ENCODE measurements around the gene PLBD1. TPM values are rescaled to one million over a fixed set of nuclear protein-coding genes. Genes with fewer than 3 reads are reported as not detected.

Gene PLBD1
- total RNA-seq, 1 donor from 2014 or later: 106 TPM

GRCh38 chr12:14545144-14546124 is 22.2 kb downstream of the PLBD1 start:
- Histone ChIP-seq H3K4me1 (no peaks in the 10 kb centered on the region), H3K36me3 (no peaks in the 10 kb centered on the region), H3K9me3 (no peaks in the 10 kb centered on the region), H3K4me3 (no peak overlapping the region), H3K27me3 (ENCODE audit: low read depth) (no peaks in the 10 kb centered on the region), H3K27ac (no peak overlapping the region)
- TF ChIP-seq, protein P1, sequence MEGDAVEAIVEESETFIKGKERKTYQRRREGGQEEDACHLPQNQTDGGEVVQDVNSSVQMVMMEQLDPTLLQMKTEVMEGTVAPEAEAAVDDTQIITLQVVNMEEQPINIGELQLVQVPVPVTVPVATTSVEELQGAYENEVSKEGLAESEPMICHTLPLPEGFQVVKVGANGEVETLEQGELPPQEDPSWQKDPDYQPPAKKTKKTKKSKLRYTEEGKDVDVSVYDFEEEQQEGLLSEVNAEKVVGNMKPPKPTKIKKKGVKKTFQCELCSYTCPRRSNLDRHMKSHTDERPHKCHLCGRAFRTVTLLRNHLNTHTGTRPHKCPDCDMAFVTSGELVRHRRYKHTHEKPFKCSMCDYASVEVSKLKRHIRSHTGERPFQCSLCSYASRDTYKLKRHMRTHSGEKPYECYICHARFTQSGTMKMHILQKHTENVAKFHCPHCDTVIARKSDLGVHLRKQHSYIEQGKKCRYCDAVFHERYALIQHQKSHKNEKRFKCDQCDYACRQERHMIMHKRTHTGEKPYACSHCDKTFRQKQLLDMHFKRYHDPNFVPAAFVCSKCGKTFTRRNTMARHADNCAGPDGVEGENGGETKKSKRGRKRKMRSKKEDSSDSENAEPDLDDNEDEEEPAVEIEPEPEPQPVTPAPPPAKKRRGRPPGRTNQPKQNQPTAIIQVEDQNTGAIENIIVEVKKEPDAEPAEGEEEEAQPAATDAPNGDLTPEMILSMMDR (IDR thresholded peaks at IDR 0.05): no peak
- DNase-seq (no peak), ATAC-seq (no peak)
- intact Hi-C loops (cut with DNase I): no loop called here

DNA sequence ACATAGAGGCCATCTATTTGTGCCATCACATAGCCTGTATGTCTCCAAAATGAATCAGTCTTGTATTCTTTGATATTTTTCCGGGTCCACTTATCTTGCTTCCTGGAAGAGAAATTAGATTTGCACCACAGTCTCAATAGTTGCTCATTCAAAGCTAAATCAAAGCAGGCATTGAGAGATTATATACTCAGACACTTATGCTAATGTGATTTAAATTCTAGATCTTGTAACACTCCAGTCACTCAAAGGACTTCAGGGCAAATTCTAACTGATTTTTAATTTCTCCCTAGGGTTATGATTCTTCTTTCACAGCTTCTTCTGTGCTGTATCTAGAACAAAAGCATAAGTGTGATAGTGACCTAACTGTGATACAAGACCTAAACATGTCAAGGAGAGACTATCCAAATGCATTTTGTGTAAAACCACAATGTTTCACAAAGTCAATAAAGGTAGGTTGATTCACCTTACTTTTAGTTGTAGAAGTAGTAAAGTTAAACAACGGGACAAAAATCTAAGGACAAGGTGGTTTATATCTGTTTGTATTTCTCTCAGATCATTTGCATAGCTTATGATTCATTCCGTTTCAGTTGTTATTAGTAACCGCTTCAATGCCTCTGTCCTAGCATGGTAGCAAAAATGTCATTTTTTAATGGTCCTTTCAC is 26.8 kb downstream of the PLBD1 start:
- H3K9me3 ChIP-seq: no peaks in the 10 kb centered on the region
- intact Hi-C loops (cut with DNase I): no loop called here
- H3K4me1 ChIP-seq: no peaks in the 10 kb centered on the region
- no peak overlapping the region for H3K27ac ChIP-seq
- ATAC-seq: no peak
- no peak overlapping the region for H3K4me3 ChIP-seq
- H3K36me3 ChIP-seq: peaks cover 4% of the 10 kb centered on the region
- no peak for DNase-seq
- TF ChIP-seq, protein P1 (IDR thresholded peaks at IDR 0.05): no peak
- H3K27me3 ChIP-seq (ENCODE audit: low read depth): no peaks in the 10 kb centered on the region

DNA sequence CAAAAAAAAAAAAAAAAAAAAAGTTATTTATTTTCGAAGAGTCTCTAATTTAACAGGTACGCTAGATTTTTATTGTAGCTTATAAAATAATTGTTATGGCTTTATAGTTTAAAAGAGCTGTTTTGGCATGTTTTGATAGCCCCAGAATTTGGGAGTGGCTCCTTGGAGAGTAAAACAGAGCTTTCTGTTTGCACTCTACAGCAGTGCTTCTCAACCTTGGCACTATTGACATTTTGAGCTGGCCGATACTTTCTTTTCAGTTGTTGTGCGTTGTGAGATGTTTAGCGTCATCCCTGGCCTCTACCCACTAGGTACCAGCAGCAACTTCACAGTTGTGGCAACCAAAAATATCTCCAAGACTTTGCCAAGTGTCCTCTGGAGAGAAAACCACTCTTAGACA is 30.6 kb downstream of the PLBD1 start:
- Histone ChIP-seq H3K27ac (no peak overlapping the region), H3K4me3 (no peak overlapping the region), H3K27me3 (ENCODE audit: low read depth) (no peaks in the 10 kb centered on the region), H3K36me3 (peaks cover 13% of the 10 kb centered on the region), H3K9me3 (no peaks in the 10 kb centered on the region), H3K4me1 (no peaks in the 10 kb centered on the region)
- TF ChIP-seq, protein P1 (IDR thresholded peaks at IDR 0.05): no peak
- DNase-seq (no peak), ATAC-seq (no peak)
- intact Hi-C loops (cut with DNase I): no loop called here

- intact Hi-C loops (cut with DNase I): no loop called here
- ATAC-seq: no peak
- TF ChIP-seq, protein P1 (IDR thresholded peaks at IDR 0.05): no peak
- Histone ChIP-seq H3K9me3 (no peaks in the 10 kb centered on the region), H3K36me3 (peaks cover 10% of the 10 kb centered on the region), H3K4me1 (no peaks in the 10 kb centered on the region), H3K4me3 (no peak overlapping the region), H3K27me3 (ENCODE audit: low read depth) (no peaks in the 10 kb centered on the region), H3K27ac (no peak overlapping the region)
- no peak for DNase-seq
Observed at GRCh38 chr12:14532152-14532551, 35.5 kb downstream of the PLBD1 start.

DNA sequence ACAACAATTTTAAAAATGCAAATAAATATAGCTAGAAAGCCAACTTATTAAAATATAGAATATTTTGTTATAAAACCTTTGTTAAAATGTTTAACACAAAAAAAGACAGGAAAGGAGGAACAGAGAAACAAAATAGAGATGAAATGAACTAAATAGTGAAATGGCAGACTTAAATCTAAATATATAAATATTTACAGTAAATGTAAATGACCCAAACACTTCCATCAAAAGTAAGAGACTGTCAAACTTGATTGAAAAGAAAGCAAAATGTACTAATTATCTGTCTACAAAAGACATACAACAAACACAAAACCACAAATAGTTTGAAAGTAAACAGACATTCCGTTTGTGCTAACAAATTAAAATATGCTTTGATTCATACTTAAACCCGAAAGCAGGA is 41.7 kb downstream of the PLBD1 start:
- H3K27me3 ChIP-seq (ENCODE audit: low read depth): no peaks in the 10 kb centered on the region
- DNase-seq (no peak), ATAC-seq (no peak)
- intact Hi-C loops (cut with DNase I): no loop called here
- H3K36me3 ChIP-seq: no peaks in the 10 kb centered on the region
- no peak overlapping the region for H3K27ac ChIP-seq
- TF ChIP-seq, protein P1 (IDR thresholded peaks at IDR 0.05): no peak
- H3K4me1 ChIP-seq: no peaks in the 10 kb centered on the region
- peaks cover 15% of the 10 kb centered on the region for H3K9me3 ChIP-seq
- no peak overlapping the region for H3K4me3 ChIP-seq

Measured in lower lobe of right lung (tissue), 2 donors.